Brain microvascular endothelial cell (primary cell): ENCODE measurements around the gene OVOL3.

ENCODE experiments used
- DNase-seq: peaks from one replicate; pipeline ENCODE4 v3.0.0-alpha.2; 2020
- H3K27ac ChIP-seq: fragments of 250-450 bp; sonication (Bioruptor Pico); 2 replicates; pipeline ENCODE4 v1.5.1; 2020; ENCODE audit warnings: mild to moderate bottlenecking, moderate library complexity
- H3K27me3 ChIP-seq: fragments of 250-450 bp; sonication (Bioruptor Pico); replicated peaks from 2 replicates; pipeline ENCODE4 v1.5.1; 2020; ENCODE audit warnings: mild to moderate bottlenecking
- H3K36me3 ChIP-seq: fragments of 250-450 bp; sonication (Bioruptor Pico); replicated peaks from 2 replicates; pipeline ENCODE4 v1.5.1; 2020; ENCODE audit warnings: mild to moderate bottlenecking
- H3K4me3 ChIP-seq: 2 replicates; pipeline ENCODE4 v1.5.1; 2011; ENCODE audit warnings: low read depth, mild to moderate bottlenecking, control low read depth, low read length, moderate library complexity
- in situ Hi-C: cut with HindIII; loops from 2 replicates; pipeline ENCODE4 v1.10.0; 2017; ENCODE audit warnings: low sequenced_read_pairs, low pct_ligation_motif_present
- TF ChIP-seq, protein P1 (sequence below): IDR thresholded peaks from 2 replicates; pipeline ENCODE4 v1.5.1; 2011; ENCODE audit warnings: low read depth, mild to moderate bottlenecking, moderate library complexity, low read length, control low read depth, inconsistent platforms; ENCODE audit errors: missing control alignments

OVOL3 gene

DNA sequence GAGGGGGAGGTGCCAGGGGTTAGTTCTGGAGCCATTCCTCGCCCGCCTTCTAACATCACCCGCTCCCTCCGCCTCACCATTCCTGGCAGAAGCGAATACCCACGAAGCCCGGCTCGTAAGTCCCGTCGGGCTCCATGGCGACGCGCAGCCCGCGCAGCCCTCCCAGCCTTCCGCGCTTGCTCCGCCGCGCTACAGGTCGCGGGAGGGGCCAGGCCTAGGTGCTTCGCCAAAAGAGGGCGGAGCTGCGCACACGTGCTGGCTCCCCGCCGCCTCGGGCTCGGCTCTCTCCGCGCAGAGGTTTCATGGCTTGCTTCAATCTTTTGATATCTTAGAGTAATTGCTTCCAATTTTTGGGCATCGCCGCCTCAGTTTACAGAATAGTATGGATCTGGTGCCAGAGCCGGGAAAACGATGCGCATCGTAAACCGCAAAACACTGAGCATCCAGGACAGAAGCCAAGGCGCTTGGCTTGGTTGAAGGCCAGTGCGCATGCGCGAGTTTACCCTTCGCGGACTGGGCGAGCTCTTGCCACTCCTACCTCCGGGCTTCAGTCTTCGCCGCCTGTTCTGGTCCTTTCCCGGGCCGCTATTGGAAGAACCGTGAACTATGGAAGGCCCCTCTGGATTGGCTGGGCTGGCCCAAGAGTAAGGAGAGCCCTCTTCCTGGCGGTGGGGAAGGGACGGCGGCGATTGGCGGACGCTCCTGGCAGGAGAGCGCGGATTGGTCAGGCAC is 3.9 kb downstream of the OVOL3 start, which contains the start of gene POLR2I:
TSS of gene POLR2I (minus strand) at position 155 of the 732 bp plus-strand sequence. CDS start at position 136, 19 bp downstream.
- DNase-seq, result peak; percentile 100
- peaks cover 8% of the 10 kb centered on the region for H3K36me3 ChIP-seq
- TF ChIP-seq, protein P1, sequence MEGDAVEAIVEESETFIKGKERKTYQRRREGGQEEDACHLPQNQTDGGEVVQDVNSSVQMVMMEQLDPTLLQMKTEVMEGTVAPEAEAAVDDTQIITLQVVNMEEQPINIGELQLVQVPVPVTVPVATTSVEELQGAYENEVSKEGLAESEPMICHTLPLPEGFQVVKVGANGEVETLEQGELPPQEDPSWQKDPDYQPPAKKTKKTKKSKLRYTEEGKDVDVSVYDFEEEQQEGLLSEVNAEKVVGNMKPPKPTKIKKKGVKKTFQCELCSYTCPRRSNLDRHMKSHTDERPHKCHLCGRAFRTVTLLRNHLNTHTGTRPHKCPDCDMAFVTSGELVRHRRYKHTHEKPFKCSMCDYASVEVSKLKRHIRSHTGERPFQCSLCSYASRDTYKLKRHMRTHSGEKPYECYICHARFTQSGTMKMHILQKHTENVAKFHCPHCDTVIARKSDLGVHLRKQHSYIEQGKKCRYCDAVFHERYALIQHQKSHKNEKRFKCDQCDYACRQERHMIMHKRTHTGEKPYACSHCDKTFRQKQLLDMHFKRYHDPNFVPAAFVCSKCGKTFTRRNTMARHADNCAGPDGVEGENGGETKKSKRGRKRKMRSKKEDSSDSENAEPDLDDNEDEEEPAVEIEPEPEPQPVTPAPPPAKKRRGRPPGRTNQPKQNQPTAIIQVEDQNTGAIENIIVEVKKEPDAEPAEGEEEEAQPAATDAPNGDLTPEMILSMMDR, result no peak
- peak within 1 kb of the TSS; percentile 46 for H3K27ac ChIP-seq
- peak within 1 kb of the TSS; percentile 80 for H3K4me3 ChIP-seq
- in situ Hi-C loops, result no loop called here
- H3K27me3 ChIP-seq, result no peaks in the 10 kb centered on the region

DNA sequence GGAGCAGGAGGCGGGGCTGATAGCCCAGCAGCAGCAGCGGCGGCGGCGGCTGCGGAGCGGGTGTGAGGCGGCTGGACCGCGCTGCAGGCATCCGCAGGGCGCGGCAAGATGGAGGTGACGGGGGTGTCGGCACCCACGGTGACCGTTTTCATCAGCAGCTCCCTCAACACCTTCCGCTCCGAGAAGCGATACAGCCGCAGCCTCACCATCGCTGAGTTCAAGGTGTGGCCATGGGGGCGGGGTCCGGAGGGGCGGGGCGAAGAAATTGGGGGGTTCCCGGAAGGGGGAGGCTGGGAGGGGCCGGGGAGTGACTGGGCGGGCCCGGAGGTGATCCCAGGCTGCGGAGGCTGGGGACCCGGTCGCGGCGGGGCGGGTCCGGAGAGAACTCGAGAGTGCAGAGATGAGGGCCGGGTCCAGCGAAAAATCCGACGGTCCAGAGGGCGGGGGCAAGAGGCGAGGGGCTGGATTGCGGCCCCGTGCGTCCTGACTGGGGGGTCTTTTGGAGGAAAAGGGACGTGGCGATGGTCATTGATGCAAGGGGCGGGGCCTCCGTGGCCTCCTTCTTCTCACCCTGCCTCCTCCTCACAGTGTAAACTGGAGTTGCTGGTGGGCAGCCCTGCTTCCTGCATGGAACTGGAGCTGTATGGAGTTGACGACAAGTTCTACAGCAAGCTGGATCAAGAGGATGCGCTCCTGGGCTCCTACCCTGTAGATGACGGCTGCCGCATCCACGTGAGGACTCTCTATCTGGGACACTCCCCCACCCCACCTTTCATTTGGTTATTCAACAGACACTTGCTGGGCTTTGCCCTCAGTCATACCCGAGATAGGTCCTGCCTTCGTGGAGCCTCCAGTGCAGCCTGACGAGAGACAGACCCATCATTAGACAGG is 4.8 kb downstream of the OVOL3 start, which contains the start of gene TBCB:
TSS of gene TBCB (plus strand) at position 16 of the 891 bp plus-strand sequence. CDS start at position 109, 93 bp downstream.
- Histone ChIP-seq H3K27me3 (no peaks in the 10 kb centered on the region), H3K36me3 (peaks cover 15% of the 10 kb centered on the region), H3K27ac (peak within 1 kb of the TSS; percentile 46), H3K4me3 (peak within 1 kb of the TSS; percentile 80)
- TF ChIP-seq, protein P1, result no peak
- peak; percentile 18 for DNase-seq
- in situ Hi-C loops, result no loop called here

GRCh38 chr19:36116344-36116637 is 5.3 kb downstream of the OVOL3 start:
- Histone ChIP-seq H3K36me3 (peaks cover 15% of the 10 kb centered on the region), H3K27me3 (no peaks in the 10 kb centered on the region), H3K27ac (no peak overlapping the region), H3K4me3 (peak overlapping the region; percentile 73)
- DNase-seq, result no peak
- in situ Hi-C loops, result no loop called here
- TF ChIP-seq, protein P1, result no peak

GRCh38 chr19:36120092-36120983 is 9.4 kb downstream of the OVOL3 start:
- Histone ChIP-seq H3K27me3 (no peaks in the 10 kb centered on the region), H3K4me3 (no peak overlapping the region), H3K27ac (no peak overlapping the region), H3K36me3 (peaks cover 40% of the 10 kb centered on the region)
- in situ Hi-C loops, result no loop called here
- TF ChIP-seq, protein P1, result no peak
- DNase-seq, result no peak

- in situ Hi-C loops, result no loop called here
- H3K27me3 ChIP-seq, result no peaks in the 10 kb centered on the region
Observed at GRCh38 chr19:36120984-36121358, 10.0 kb downstream of the OVOL3 start.

More at GRCh38 chr19:36120984-36121358, 10.0 kb downstream of the OVOL3 start:
- TF ChIP-seq, protein P1, result no peak
- no peak for DNase-seq
- Histone ChIP-seq H3K27ac (no peak overlapping the region), H3K4me3 (no peak overlapping the region), H3K36me3 (peaks cover 45% of the 10 kb centered on the region)
